PC-3 (cell line): ENCODE results near the gene AGTRAP. TPM values are rescaled to one million over a fixed set of nuclear protein-coding genes. Genes with fewer than 3 reads are reported as not detected.

Source experiments
- ATAC-seq: fragments of 200-7000 bp; cut with Tn5 transposase; 2 replicates; pipeline ENCODE4 v1.9.1; 2020; ENCODE audit warnings: mild to moderate bottlenecking, moderate library complexity
- BruUV-seq: library from RNA; stranded (reverse); fragments of 400-500 nt; replicated peaks from 2 replicates; lab custom pipeline; 2021; lab: Mats Ljungman, UMichigan
- CTCF ChIA-PET: fragments of 300-600 bp; sonication (Branson Sonifier 250); formaldehyde crosslinking; loops from one replicate; lab custom pipeline; 2022; ENCODE audit warnings: antibody characterized with exemption; lab: Charles Lee
- POLR2A ChIA-PET: fragments of 300-600 bp; sonication (Branson Sonifier 250); formaldehyde crosslinking; loops from one replicate; lab custom pipeline; 2022; ENCODE audit warnings: antibody characterized with exemption; ENCODE audit not compliant: unreplicated experiment; lab: Charles Lee
- DNase-seq: peaks from one replicate; pipeline ENCODE4 v3.0.0-alpha.2; 2015
- H2AFZ ChIP-seq: fragments of 300-600 bp; sonication (generic); 2 replicates; pipeline ENCODE4 v1.6.0; 2016; ENCODE audit warnings: antibody characterized with exemption, low read length
- H3F3A ChIP-seq: fragments of 300-600 bp; sonication (generic); one replicate; pipeline ENCODE4 v1.6.0; 2017; ENCODE audit warnings: antibody characterized with exemption, low read length, control low read depth, mild to moderate bottlenecking; ENCODE audit not compliant: unreplicated experiment
- H3K27ac ChIP-seq: fragments of 300-600 bp; sonication (generic); 2 replicates; pipeline ENCODE4 v1.5.1; 2016; ENCODE audit warnings: mild to moderate bottlenecking, low read length
- H3K27me3 ChIP-seq: fragments of 300-600 bp; sonication (generic); 2 replicates; pipeline ENCODE4 v1.6.1; 2016; ENCODE audit warnings: low read length, mixed read lengths
- H3K36me3 ChIP-seq: fragments of 300-600 bp; sonication (generic); 2 replicates; pipeline ENCODE4 v1.6.1; 2016; ENCODE audit warnings: low read depth, mixed run types, low read length, mixed read lengths
- H3K4me1 ChIP-seq: fragments of 300-600 bp; sonication (generic); 2 replicates; pipeline ENCODE4 v1.5.1; 2016; ENCODE audit warnings: low read length; ENCODE audit not compliant: insufficient read depth
- H3K4me2 ChIP-seq: fragments of 300-600 bp; sonication (generic); 2 replicates; pipeline ENCODE4 v1.6.0; 2016; ENCODE audit warnings: low read length
- H3K4me3 ChIP-seq: fragments of 300-600 bp; sonication (generic); 2 replicates; pipeline ENCODE4 v1.5.1; 2016; ENCODE audit warnings: mild to moderate bottlenecking, low read length, mixed read lengths
- H3K79me2 ChIP-seq: fragments of 300-600 bp; sonication (generic); 2 replicates; pipeline ENCODE4 v1.6.1; 2017; ENCODE audit warnings: low read length, mixed read lengths
- H3K9ac ChIP-seq: fragments of 300-600 bp; sonication (generic); 2 replicates; pipeline ENCODE4 v1.6.0; 2016; ENCODE audit warnings: mild to moderate bottlenecking, low read length
- H3K9me2 ChIP-seq: fragments of 300-600 bp; sonication (generic); replicated peaks from 2 replicates; pipeline ENCODE4 v1.6.1; 2016; ENCODE audit warnings: mixed run types, low read length, mixed read lengths
- H3K9me3 ChIP-seq: fragments of 300-600 bp; sonication (generic); 2 replicates; pipeline ENCODE4 v1.6.1; 2016; ENCODE audit warnings: low read length, mixed read lengths
- H4K20me1 ChIP-seq: fragments of 300-600 bp; sonication (generic); 2 replicates; pipeline ENCODE4 v1.6.1; 2016; ENCODE audit warnings: low read length, mixed read lengths
- EZH2 ChIP-seq: fragments of 300-600 bp; sonication (generic); IDR thresholded peaks from one replicate; pipeline ENCODE4 v1.6.1; 2017; ENCODE audit warnings: antibody characterized with exemption, mild to moderate bottlenecking, low read length; ENCODE audit not compliant: unreplicated experiment
- EZH2phosphoT487 ChIP-seq: fragments of 300-600 bp; sonication (generic); IDR thresholded peaks from 2 replicates; pipeline ENCODE4 v1.6.1; 2018; ENCODE audit warnings: mild to moderate bottlenecking, antibody characterized with exemption, low read length, borderline replicate concordance
- intact Hi-C: fragments of 100-400 bp; cut with micrococcal nuclease; formaldehyde crosslinking; loops from 2 replicates; pipeline ENCODE4 v1.9.0; 2023
- total RNA-seq: library from RNA; depleted of rRNA; stranded (reverse); fragments of >200 nt; gene quantifications from 2 replicates; pipeline ENCODE4 v1.2.3, GENCODE V29; 2014
- TF ChIP-seq, protein P1 (sequence below): fragments of 300-600 bp; sonication (generic); conservative IDR thresholded peaks from 2 replicates; pipeline ENCODE4 v1.5.1; 2017; ENCODE audit warnings: antibody characterized with exemption, low read depth, mild to moderate bottlenecking, low read length

AGTRAP gene
- total RNA-seq, 1 experiment from 2014 or later = 73.5 TPM

DNA sequence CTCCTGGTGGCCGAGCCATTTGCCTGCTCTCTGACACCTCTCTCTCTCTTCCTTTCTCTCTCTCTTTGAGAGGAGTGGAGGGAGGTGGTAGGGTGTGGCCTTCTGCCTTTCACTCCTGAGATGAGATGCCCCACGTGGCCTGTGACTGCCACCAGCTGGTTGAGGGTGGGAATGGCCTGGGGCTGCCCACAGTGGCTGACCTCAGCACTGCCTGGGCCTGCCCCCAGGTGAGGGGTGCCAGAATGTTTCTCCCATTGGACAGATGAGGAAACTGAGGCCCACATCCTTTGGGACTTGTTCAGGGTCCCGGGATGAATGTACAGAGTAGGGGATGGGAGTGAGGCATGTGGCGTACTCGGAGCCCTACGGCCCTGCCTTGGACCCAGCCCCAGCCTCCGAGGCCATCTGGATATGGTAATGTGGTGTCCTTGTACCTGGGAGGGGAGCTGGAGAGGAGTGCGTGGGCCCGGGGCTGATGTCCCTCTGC is 13.3 kb downstream of the AGTRAP start:
- H3K9me3 ChIP-seq = no peaks in the 10 kb centered on the region
- peaks cover 4% of the 10 kb centered on the region for H3F3A ChIP-seq
- H3K9ac ChIP-seq = no peak overlapping the region
- H3K79me2 ChIP-seq = no peaks in the 10 kb centered on the region
- BruUV-seq = no TSS peak
- ChIA-PET POLR2A (no interaction called here), CTCF (no interaction called here)
- no peaks in the 10 kb centered on the region; the same call in 1 of the 2 replicates for H3K36me3 ChIP-seq
- H4K20me1 ChIP-seq = no peaks in the 10 kb centered on the region
- no peak overlapping the region for H3K4me2 ChIP-seq
- H3K27ac ChIP-seq = no peak overlapping the region
- DNase-seq (no peak), ATAC-seq (peak; percentile 26; the same call in 1 of the 2 replicates)
- H3K27me3 ChIP-seq = no peaks in the 10 kb centered on the region
- no peak overlapping the region for H2AFZ ChIP-seq
- H3K9me2 ChIP-seq = no peaks in the 10 kb centered on the region
- peaks cover 14% of the 10 kb centered on the region for H3K4me1 ChIP-seq
- TF ChIP-seq, protein P1, sequence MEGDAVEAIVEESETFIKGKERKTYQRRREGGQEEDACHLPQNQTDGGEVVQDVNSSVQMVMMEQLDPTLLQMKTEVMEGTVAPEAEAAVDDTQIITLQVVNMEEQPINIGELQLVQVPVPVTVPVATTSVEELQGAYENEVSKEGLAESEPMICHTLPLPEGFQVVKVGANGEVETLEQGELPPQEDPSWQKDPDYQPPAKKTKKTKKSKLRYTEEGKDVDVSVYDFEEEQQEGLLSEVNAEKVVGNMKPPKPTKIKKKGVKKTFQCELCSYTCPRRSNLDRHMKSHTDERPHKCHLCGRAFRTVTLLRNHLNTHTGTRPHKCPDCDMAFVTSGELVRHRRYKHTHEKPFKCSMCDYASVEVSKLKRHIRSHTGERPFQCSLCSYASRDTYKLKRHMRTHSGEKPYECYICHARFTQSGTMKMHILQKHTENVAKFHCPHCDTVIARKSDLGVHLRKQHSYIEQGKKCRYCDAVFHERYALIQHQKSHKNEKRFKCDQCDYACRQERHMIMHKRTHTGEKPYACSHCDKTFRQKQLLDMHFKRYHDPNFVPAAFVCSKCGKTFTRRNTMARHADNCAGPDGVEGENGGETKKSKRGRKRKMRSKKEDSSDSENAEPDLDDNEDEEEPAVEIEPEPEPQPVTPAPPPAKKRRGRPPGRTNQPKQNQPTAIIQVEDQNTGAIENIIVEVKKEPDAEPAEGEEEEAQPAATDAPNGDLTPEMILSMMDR = peak; percentile 42
- TF ChIP-seq EZH2phosphoT487 = no peak
- intact Hi-C loops = no loop called here
- H3K4me3 ChIP-seq = no peak overlapping the region

DNA sequence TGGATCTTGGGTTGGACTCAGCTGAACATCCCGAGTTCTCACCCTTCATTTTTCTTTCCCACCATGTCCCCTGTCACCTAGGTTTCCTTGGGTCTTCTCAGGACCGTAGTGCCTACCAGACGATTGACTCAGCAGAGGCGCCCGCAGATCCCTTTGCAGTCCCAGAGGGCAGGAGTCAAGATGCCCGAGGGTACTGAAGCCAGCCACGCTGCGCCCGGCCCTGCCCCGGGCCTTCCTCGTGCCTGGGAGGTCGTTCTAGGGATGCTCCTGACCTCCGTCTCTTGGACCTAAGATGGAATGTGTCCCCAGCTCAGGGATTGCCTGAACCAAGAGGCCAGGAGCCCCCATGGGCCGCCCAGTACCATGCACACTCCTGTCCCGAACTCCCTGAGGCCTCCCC is 14.1 kb downstream of the AGTRAP start:
- ChIA-PET CTCF (no interaction called here), POLR2A (no interaction called here)
- Histone ChIP-seq H3K9me2 (no peaks in the 10 kb centered on the region), H4K20me1 (no peaks in the 10 kb centered on the region), H3K9ac (no peak overlapping the region), H3K4me1 (peaks cover 14% of the 10 kb centered on the region), H3K27me3 (no peaks in the 10 kb centered on the region), H3K36me3 (no peaks in the 10 kb centered on the region; the same call in 1 of the 2 replicates), H3K4me3 (no peak overlapping the region), H2AFZ (no peak overlapping the region), H3K79me2 (no peaks in the 10 kb centered on the region), H3K9me3 (no peaks in the 10 kb centered on the region), H3F3A (peaks cover 4% of the 10 kb centered on the region), H3K27ac (no peak overlapping the region), H3K4me2 (no peak overlapping the region)
- ATAC-seq (no peak), DNase-seq (no peak)
- intact Hi-C loops = no loop called here
- BruUV-seq = no TSS peak
- TF ChIP-seq EZH2phosphoT487 = no peak
- no peak for TF ChIP-seq EZH2
- TF ChIP-seq, protein P1 = no peak

DNA sequence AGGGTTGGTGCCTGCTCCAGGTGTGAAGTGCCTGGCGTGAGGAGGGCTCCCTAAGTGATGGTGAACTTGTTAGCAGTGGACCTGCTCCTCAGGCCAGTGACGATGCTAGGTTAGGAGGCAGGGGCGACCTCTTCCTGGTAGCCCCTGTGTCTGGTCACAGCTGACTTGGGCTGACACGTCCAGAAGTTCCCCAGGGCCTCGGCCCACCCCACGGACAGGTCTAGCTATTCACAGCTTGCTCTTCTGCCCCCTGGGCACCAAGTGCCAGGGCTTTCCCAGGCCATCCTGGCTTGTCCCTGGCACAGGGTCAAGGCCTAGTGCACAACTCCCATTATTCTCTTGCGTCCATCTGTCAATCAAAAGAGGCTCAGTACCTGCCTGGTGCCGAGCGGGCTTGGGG is 15.2 kb downstream of the AGTRAP start:
- Histone ChIP-seq H3K4me3 (no peak overlapping the region), H3K9me3 (no peaks in the 10 kb centered on the region), H3K9ac (no peak overlapping the region), H3F3A (no peaks in the 10 kb centered on the region), H4K20me1 (no peaks in the 10 kb centered on the region), H3K27me3 (no peaks in the 10 kb centered on the region), H3K27ac (no peak overlapping the region), H3K79me2 (no peaks in the 10 kb centered on the region), H3K9me2 (no peaks in the 10 kb centered on the region), H2AFZ (no peak overlapping the region), H3K4me2 (no peak overlapping the region), H3K4me1 (peaks cover 6% of the 10 kb centered on the region), H3K36me3 (no peaks in the 10 kb centered on the region; the same call in 1 of the 2 replicates)
- ChIA-PET CTCF (no interaction called here), POLR2A (no interaction called here)
- BruUV-seq = no TSS peak
- intact Hi-C loops = no loop called here
- ATAC-seq (no peak), DNase-seq (no peak)
- TF ChIP-seq, protein P1 = no peak
- no peak for TF ChIP-seq EZH2
- TF ChIP-seq EZH2phosphoT487 = no peak
